Astrocyte of the hippocampus (primary cell): Measurements from ENCODE around the gene CCDC160.
"Not testable (repeated sequence)": the region's sequence is repeated elsewhere in the genome, so short reads cannot be mapped to it uniquely, and the experiment has no call there.

Experiments
- DNase-seq: peaks from one replicate; pipeline ENCODE4 v3.0.0; 2011; ENCODE audit warnings: low read depth, low spot score

The CCDC160 gene

GRCh38 chrX:134236626-134237614 is at the start of gene CCDC160:
TSS of gene CCDC160 (plus strand) at chrX:134237182. CDS start at chrX:134244801, 7,619 bp downstream.
- DNase-seq: peak; percentile 67

GRCh38 chrX:134191281-134191680 is 45.7 kb upstream of the CCDC160 start:
- DNase-seq: no peak

GRCh38 chrX:134194915-134195314 is 42.1 kb upstream of the CCDC160 start:
- no peak for DNase-seq

- DNase-seq: no peak
These were observed 34.4 kb upstream of the CCDC160 start for GRCh38 chrX:134202561-134202960.

GRCh38 chrX:134206221-134206620 is 30.8 kb upstream of the CCDC160 start:
- DNase-seq: no peak

- no peak for DNase-seq
These were observed 26.5 kb upstream of the CCDC160 start for GRCh38 chrX:134210465-134210864.

- DNase-seq: no peak
These were observed 1.7 kb upstream of the CCDC160 start for GRCh38 chrX:134235236-134235635.

- DNase-seq: not testable (repeated sequence)
These were observed 1.2 kb downstream of the CCDC160 start for GRCh38 chrX:134238144-134238543.

GRCh38 chrX:134239016-134239415 is 2.0 kb downstream of the CCDC160 start:
- no peak for DNase-seq

- no peak for DNase-seq
These were observed 3.2 kb downstream of the CCDC160 start for GRCh38 chrX:134240209-134240608.

- peak; percentile 16 for DNase-seq
These were observed 5.1 kb downstream of the CCDC160 start for GRCh38 chrX:134241960-134242619.

- peak; percentile 8 for DNase-seq
These were observed 7.1 kb downstream of the CCDC160 start for GRCh38 chrX:134244043-134244442.

- no peak for DNase-seq
These were observed 9.3 kb downstream of the CCDC160 start for GRCh38 chrX:134246282-134246681.

GRCh38 chrX:134247492-134247891 is 10.5 kb downstream of the CCDC160 start:
- DNase-seq: no peak

GRCh38 chrX:134249241-134249640 is 12.3 kb downstream of the CCDC160 start:
- DNase-seq: no peak

GRCh38 chrX:134251241-134251640 is 14.3 kb downstream of the CCDC160 start:
- DNase-seq: no peak

- no peak for DNase-seq
These were observed 17.5 kb downstream of the CCDC160 start for GRCh38 chrX:134254511-134254910.

- no peak for DNase-seq
These were observed 18.6 kb downstream of the CCDC160 start for GRCh38 chrX:134255555-134255954.

- DNase-seq: no peak
These were observed 19.7 kb downstream of the CCDC160 start for GRCh38 chrX:134256684-134257083.

- no peak for DNase-seq
These were observed 21.2 kb downstream of the CCDC160 start for GRCh38 chrX:134258202-134258601.

- not testable (repeated sequence) for DNase-seq
These were observed 49.0 kb downstream of the CCDC160 start for GRCh38 chrX:134285934-134286333.

- no peak for DNase-seq
These were observed 50.4 kb downstream of the CCDC160 start for GRCh38 chrX:134287346-134287745.

GRCh38 chrX:134294548-134294947 is 57.6 kb downstream of the CCDC160 start:
- peak; percentile 2 for DNase-seq
